WERI-Rb-1 (cell line): ENCODE measurements around the gene SEMA5A.

Source experiments
- DNase-seq: peaks from one replicate; pipeline ENCODE4 v3.0.0-alpha.2; 2020
- H3K27ac ChIP-seq: fragments of 250-450 bp; sonication (Bioruptor Pico); 2 replicates; pipeline ENCODE4 v1.5.1; 2020; ENCODE audit warnings: mild to moderate bottlenecking, moderate library complexity
- H3K27me3 ChIP-seq: fragments of 250-450 bp; sonication (Bioruptor Pico); 2 replicates; pipeline ENCODE4 v1.5.1; 2021; ENCODE audit warnings: mild to moderate bottlenecking, low read depth, moderate library complexity; ENCODE audit not compliant: insufficient read depth, severe bottlenecking
- H3K36me3 ChIP-seq: fragments of 250-450 bp; sonication (Bioruptor Pico); 2 replicates; pipeline ENCODE4 v1.5.1; 2020; ENCODE audit warnings: mild to moderate bottlenecking, moderate library complexity
- H3K4me3 ChIP-seq: 2 replicates; pipeline ENCODE4 v1.5.1; 2011; ENCODE audit warnings: low read depth, mild to moderate bottlenecking, control low read depth, low read length
- H3K9me3 ChIP-seq: fragments of 250-450 bp; sonication (Bioruptor Pico); 2 replicates; pipeline ENCODE4 v1.5.1; 2021; ENCODE audit warnings: mild to moderate bottlenecking, moderate library complexity; ENCODE audit not compliant: severe bottlenecking
- CTCF ChIP-seq: IDR thresholded peaks from 2 replicates; pipeline ENCODE4 v1.5.1; 2011; ENCODE audit warnings: low read depth, mild to moderate bottlenecking, control low read depth, inconsistent platforms, low read length

The SEMA5A gene

GRCh38 chr5:9533096-9533495 lies 12.8 kb downstream of the SEMA5A start:
- no peak overlapping the region for H3K27ac ChIP-seq
- TF ChIP-seq CTCF: no peak
- no peaks in the 10 kb centered on the region for H3K27me3 ChIP-seq
- H3K4me3 ChIP-seq: no peak overlapping the region
- H3K36me3 ChIP-seq: no peaks in the 10 kb centered on the region
- H3K9me3 ChIP-seq: no peaks in the 10 kb centered on the region
- no peak for DNase-seq

GRCh38 chr5:9529513-9529912 lies 16.4 kb downstream of the SEMA5A start:
- no peak for DNase-seq
- Histone ChIP-seq H3K36me3 (no peaks in the 10 kb centered on the region), H3K27me3 (no peaks in the 10 kb centered on the region), H3K4me3 (no peak overlapping the region), H3K9me3 (no peaks in the 10 kb centered on the region), H3K27ac (no peak overlapping the region)
- no peak for TF ChIP-seq CTCF

- no peak for DNase-seq
- Histone ChIP-seq H3K27ac (no peak overlapping the region), H3K9me3 (no peaks in the 10 kb centered on the region), H3K27me3 (no peaks in the 10 kb centered on the region), H3K36me3 (no peaks in the 10 kb centered on the region), H3K4me3 (no peak overlapping the region)
- TF ChIP-seq CTCF: no peak
Measured at GRCh38 chr5:9529041-9529480, 16.8 kb downstream of the SEMA5A start.

GRCh38 chr5:9524941-9525340 lies 20.9 kb downstream of the SEMA5A start:
- no peak for DNase-seq

GRCh38 chr5:9523090-9523823 lies 22.6 kb downstream of the SEMA5A start:
- Histone ChIP-seq H3K27ac (no peak overlapping the region), H3K9me3 (no peaks in the 10 kb centered on the region), H3K36me3 (no peaks in the 10 kb centered on the region), H3K4me3 (no peak overlapping the region), H3K27me3 (no peaks in the 10 kb centered on the region)
- TF ChIP-seq CTCF: no peak
- no peak for DNase-seq

More at GRCh38 chr5:9524941-9525340, 20.9 kb downstream of the SEMA5A start:
- Histone ChIP-seq H3K27ac (no peak overlapping the region), H3K27me3 (no peaks in the 10 kb centered on the region), H3K9me3 (no peaks in the 10 kb centered on the region), H3K4me3 (no peak overlapping the region), H3K36me3 (no peaks in the 10 kb centered on the region)
- no peak for TF ChIP-seq CTCF

GRCh38 chr5:9519537-9519936 lies 26.3 kb downstream of the SEMA5A start:
- Histone ChIP-seq H3K36me3 (no peaks in the 10 kb centered on the region), H3K4me3 (no peak overlapping the region), H3K27ac (no peak overlapping the region), H3K9me3 (no peaks in the 10 kb centered on the region), H3K27me3 (no peaks in the 10 kb centered on the region)
- no peak for DNase-seq
- TF ChIP-seq CTCF: no peak
